GM21529 (cell line): ENCODE measurements around the gene NELL1.

Source experiments
- ATAC-seq: cut with Tn5 transposase; IDR thresholded peaks from one replicate; pipeline ENCODE4 v1.9.1; 2021; ENCODE audit not compliant: unreplicated experiment

The NELL1 gene

DNA sequence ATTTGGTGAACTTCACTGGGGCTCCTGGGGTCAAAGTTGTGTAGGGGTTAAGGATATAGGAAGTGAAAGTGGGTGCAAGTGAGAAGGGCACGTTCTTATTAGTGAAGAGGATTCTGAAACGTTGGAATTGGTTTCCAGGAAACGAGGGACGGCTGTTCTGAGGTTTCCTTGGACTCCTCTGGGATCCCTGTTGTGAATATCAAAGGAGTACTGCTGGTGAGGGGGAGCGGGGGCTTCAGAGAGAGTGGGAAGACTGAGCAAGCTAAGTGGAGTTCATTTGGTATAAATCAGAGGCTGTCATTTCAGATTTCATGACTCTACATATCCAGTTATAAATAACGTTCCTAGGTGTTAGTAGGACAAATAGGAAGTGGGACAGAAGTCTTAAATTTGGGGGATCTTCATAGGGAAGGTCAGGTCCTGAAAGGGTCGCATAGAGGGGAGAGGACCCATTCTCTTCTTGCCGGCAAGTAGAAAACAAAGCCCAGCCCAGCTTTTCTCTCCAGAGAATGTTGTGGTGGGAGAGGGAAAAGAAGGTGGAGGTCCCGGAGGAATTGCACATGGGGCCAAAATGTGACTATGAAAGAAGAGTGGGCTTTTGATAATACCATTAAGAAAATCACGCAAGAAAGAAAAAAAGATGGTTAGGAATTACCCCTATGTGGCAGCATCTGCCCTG is 1.1 kb upstream of the NELL1 start:
- no peak for ATAC-seq

DNA sequence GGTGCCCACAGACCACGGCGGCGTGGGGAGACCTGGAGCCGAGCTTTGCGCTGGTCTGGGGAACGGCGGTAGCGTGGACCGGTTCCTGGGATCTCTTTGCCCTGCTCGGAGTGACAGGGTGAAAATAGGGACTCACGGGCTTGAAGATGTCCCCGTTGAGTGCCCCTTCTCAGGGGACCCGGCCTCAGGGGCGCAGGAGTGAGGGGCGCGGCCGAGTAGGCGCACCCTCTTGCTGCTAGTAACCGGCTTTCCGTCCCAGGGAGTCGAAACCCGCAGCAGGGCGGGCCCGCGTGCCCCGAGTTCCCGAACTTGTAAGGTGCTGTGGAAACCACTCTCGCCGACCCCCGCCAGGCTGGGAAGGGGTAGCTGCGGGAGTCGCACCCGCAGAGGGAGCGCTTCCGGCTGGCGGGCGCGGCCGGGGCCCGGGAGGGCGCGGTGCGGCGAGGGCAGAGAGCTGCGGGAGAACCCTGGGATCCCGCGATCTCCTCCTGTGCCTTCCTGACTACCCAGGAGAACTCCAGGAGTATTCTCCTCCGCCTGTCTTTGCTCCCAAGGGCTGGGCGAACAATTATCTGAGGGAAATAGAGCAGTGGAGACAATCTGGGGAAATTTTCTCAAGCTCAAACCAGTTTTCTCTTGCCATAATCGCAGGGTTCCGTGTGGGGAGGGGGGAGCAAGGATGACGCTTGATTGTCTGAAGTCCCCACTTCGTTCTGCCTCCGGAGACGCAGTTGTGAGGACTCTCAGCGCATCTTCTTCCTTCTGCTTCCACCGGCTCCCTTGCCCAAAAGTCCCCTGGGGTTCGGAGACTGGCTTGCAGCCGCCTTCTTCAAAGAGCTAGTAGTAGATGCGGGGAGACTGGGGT is 666 bp downstream of the NELL1 start:
- ATAC-seq, result no peak

- no peak for ATAC-seq
Measured at GRCh38 chr11:20670932-20671403, 1.6 kb downstream of the NELL1 start.

GRCh38 chr11:20671856-20672546 is 2.6 kb downstream of the NELL1 start:
- no peak for ATAC-seq

GRCh38 chr11:20672575-20672974 is 3.2 kb downstream of the NELL1 start:
- ATAC-seq, result no peak

DNA sequence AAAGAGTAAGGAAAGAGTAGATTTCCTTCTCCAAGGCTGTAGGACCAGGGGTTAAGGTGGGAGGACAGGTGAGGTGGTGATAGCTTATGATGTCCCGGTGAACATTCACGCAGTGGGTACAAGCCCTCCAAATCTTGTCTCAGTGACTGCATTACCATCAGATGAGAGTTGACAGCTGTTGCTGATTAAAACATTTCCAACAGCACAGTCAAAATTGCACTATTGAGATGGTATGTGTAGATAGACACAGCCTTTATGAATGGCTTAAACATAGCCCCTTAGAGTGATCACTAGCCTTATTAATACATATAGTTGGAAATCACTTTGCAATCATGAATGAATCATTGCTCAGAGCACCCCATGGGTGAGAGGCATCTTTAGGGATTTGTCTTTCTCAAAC is 7.3 kb downstream of the NELL1 start:
- no peak for ATAC-seq

- no peak for ATAC-seq
Measured at GRCh38 chr11:20688761-20689160, 19.4 kb downstream of the NELL1 start.

DNA sequence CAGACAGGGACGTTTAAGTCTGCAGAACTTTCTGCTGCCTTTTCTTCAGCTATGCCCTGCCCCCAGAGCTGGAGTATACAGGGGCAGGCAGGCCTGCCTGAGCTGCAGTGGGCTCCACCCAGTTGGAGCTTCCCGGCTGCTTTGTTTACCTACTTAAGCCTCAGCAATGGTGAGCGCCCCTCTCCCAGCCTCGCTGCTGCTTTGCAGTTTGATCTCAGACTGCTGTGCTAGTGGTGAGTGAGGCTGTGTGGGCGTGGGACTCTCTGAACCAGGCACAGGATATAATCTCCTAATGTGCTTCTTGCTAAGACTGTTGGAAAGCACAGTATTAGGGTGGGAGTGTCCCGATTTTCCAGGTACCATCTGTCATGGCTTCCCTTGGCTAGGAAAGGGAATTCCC is 38.5 kb downstream of the NELL1 start:
- ATAC-seq, result no peak

DNA sequence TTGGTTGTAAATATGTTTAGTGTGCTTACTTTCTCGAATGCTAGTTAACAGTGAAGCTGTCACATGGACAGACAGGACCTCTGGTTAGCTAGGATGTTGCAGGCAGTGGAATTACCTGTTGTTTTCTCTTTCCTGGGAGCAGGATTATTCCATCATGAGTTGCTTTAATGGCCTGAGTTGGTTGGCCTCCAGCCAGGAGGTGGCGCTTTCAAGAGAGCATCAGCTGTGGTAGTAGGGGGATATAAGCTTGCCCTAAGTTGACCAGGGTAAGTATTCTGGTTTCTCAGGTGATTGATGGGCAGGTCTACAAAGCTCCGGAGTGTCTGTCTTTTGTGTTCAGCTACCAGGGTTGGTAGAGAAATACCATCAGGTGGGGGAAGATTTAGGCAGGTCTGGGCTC is 43.5 kb downstream of the NELL1 start:
- ATAC-seq, result no peak

- no peak for ATAC-seq
Measured at GRCh38 chr11:20715464-20715863, 46.1 kb downstream of the NELL1 start.

GRCh38 chr11:20715931-20716330 is 46.5 kb downstream of the NELL1 start:
- ATAC-seq, result no peak

GRCh38 chr11:20719821-20720220 is 50.4 kb downstream of the NELL1 start:
- ATAC-seq, result no peak

- no peak for ATAC-seq
Measured at GRCh38 chr11:20723366-20723765, 54.0 kb downstream of the NELL1 start.

DNA sequence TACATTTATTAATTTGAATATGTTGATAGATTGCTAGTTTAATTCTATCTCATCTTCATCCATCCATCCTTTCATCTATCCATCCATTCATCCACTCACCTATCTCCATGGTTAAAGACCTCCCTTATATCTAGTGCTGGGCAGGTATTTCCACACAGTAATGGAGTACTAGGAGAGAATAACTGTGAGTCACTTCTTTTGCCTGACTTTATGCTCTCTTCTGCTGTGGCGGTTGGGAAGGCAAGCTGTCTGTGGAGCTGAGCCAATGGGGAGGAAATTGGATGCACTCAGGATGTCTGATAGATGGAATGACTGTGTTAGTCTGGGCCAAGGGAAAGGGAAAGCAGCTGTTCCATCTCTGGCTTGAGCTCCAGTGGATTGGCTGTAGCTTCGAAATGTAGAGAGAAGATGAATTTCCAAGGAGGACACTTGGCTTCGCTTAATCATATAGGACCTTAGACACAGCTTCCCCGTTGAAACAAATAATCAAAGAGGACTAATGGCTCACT is 60.3 kb downstream of the NELL1 start:
- ATAC-seq, result no peak

GRCh38 chr11:20731676-20732215 is 62.4 kb downstream of the NELL1 start:
- no peak for ATAC-seq

GRCh38 chr11:20739107-20739506 is 69.7 kb downstream of the NELL1 start:
- no peak for ATAC-seq

DNA sequence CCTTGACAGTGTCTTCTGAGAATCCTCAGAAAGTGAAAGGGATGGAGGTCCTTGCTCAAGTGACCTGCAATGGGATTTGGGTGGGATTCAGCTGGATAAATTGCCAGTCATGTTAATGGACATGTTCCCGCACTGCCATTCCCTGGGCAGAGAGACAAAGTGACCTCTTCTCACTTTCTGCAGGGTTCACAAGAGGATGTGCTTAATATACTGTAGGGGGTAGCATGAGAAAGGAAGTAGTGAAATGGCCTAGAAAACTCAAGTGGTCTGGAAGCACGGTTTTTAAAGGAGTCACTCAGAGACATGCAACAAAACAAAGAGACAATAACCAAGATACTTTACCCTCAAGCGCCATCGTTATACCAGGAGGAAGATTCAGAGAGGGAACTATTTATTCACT is 70.2 kb downstream of the NELL1 start:
- ATAC-seq, result no peak

DNA sequence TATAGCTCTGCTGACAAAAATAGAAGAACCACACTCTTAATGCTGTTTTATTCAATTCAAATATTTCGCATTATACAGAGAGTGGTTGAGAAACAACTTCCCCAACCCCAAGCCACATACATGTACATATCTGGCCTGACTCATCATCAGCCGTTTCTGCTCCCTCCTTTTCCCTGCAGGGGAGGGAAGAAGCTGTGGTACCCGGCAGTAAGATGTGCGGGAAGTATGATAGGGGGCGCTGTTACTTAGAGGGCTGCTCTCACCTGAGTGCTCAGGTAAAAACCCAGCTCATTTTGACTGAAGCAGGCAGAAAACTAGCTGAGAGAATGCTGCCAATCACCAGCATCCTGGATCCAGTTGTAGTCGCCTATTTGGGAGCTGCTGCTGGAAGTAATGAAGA is 85.5 kb downstream of the NELL1 start:
- ATAC-seq, result no peak

GRCh38 chr11:20759541-20759940 is 90.2 kb downstream of the NELL1 start:
- no peak for ATAC-seq

GRCh38 chr11:20760811-20761210 is 91.4 kb downstream of the NELL1 start:
- no peak for ATAC-seq

GRCh38 chr11:20762116-20762844 is 92.9 kb downstream of the NELL1 start:
- ATAC-seq, result no peak
